IPS-15b (cell line): ENCODE results near the gene CCL28.

Source experiments
- H3K27me3 ChIP-seq: one replicate; pipeline ENCODE4 v1.6.1; 2013; ENCODE audit warnings: low read length; ENCODE audit not compliant: control insufficient read depth, insufficient read depth
- H3K36me3 ChIP-seq: one replicate; pipeline ENCODE4 v1.6.1; 2013; ENCODE audit warnings: low read length; ENCODE audit not compliant: control insufficient read depth, insufficient read depth
- H3K4me1 ChIP-seq: one replicate; pipeline ENCODE4 v1.6.1; 2013; ENCODE audit warnings: mild to moderate bottlenecking, low read length; ENCODE audit not compliant: control insufficient read depth, insufficient read depth
- H3K4me3 ChIP-seq: one replicate; pipeline ENCODE4 v1.5.1; 2013; ENCODE audit warnings: low read depth, low read length
- H3K9ac ChIP-seq: one replicate; pipeline ENCODE4 v1.6.1; 2013; ENCODE audit warnings: low read depth, mild to moderate bottlenecking, low read length
- H3K9me3 ChIP-seq: one replicate; pipeline ENCODE4 v1.6.1; 2013; ENCODE audit warnings: mild to moderate bottlenecking, low read length; ENCODE audit not compliant: control insufficient read depth, insufficient read depth

CCL28 gene

GRCh38 chr5:43422143-43422542 lies 10.0 kb upstream of the CCL28 start:
- Histone ChIP-seq H3K9me3 (no peaks in the 10 kb centered on the region), H3K4me1 (no peaks in the 10 kb centered on the region), H3K9ac (no peak overlapping the region), H3K36me3 (no peaks in the 10 kb centered on the region), H3K4me3 (no peak overlapping the region), H3K27me3 (no peaks in the 10 kb centered on the region)

DNA sequence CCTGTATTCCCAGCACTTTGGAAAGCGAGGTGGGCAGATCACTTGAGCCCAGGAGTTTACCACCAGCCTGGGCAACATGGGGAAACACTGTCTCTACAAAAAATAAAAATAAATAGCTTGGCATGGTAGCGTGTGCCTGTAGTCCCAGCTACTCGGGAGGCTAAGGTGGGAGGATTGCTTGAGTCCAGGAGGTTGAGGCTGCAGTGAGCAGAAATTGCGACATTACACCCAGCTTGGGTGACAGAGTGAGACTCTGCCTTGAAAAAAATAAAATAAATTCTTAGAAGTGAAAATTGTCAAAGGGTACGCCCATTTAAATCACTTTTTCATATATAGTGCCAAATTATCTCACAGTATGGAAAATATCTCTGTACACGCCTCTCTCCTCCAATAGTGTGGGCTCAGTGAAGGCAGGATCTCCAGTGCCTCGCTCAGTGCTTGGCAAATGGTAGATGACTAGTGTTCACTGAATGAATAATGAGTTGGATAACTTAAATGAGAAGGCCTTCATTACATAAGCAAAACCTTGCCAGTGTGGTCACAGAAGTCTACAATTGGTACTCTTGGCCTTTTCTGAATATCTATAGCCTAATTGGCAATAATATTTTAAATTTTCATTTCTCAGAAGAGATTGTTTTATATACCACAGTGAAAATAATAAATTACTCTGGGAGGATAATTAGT lies 9.4 kb upstream of the CCL28 start:
- no peaks in the 10 kb centered on the region for H3K9me3 ChIP-seq
- no peak overlapping the region for H3K4me3 ChIP-seq
- H3K4me1 ChIP-seq, result no peaks in the 10 kb centered on the region
- no peak overlapping the region for H3K9ac ChIP-seq
- H3K27me3 ChIP-seq, result no peaks in the 10 kb centered on the region
- no peaks in the 10 kb centered on the region for H3K36me3 ChIP-seq

DNA sequence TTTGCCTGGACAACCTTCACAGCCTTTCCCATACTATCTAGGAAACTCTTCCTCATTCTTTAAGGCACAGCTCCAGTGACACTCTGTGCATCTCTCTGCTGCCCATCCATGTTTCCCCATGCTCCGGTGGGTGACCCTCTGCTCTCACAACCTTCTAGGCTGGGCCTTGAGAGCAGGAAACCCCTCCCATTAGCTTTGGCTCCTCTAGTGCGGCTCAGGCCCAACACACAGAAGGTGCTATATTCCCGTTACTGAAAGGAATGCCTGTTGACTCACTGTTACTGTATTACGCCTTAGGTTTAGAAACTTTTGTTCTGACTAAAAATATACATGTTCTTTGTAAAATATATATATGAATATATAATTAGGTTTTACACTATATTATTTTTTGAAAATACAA lies 8.1 kb upstream of the CCL28 start:
- no peaks in the 10 kb centered on the region for H3K4me1 ChIP-seq
- H3K9me3 ChIP-seq, result no peaks in the 10 kb centered on the region
- H3K4me3 ChIP-seq, result no peak overlapping the region
- no peaks in the 10 kb centered on the region for H3K27me3 ChIP-seq
- H3K9ac ChIP-seq, result no peak overlapping the region
- H3K36me3 ChIP-seq, result no peaks in the 10 kb centered on the region

DNA sequence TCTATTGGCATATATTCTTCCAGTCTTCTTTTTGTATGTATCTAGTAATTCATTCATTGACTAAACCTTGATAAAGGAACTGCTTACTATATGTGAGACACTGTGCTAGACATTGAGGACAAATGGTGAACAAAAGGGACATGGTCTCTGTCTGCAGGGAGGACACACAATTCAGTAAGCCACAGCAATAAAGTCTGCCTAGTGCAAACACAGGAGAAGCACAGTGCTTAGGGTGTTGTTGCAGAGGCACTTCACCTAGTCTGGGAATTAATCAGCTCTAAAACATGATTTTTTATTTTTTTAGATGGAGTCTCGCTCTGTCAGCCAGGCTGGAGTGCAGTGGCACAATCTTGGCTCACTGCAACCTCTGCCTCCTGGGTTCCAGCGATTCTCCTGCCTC lies 6.4 kb upstream of the CCL28 start:
- H3K9me3 ChIP-seq, result no peaks in the 10 kb centered on the region
- no peaks in the 10 kb centered on the region for H3K4me1 ChIP-seq
- no peaks in the 10 kb centered on the region for H3K27me3 ChIP-seq
- no peak overlapping the region for H3K9ac ChIP-seq
- no peaks in the 10 kb centered on the region for H3K36me3 ChIP-seq
- no peak overlapping the region for H3K4me3 ChIP-seq

DNA sequence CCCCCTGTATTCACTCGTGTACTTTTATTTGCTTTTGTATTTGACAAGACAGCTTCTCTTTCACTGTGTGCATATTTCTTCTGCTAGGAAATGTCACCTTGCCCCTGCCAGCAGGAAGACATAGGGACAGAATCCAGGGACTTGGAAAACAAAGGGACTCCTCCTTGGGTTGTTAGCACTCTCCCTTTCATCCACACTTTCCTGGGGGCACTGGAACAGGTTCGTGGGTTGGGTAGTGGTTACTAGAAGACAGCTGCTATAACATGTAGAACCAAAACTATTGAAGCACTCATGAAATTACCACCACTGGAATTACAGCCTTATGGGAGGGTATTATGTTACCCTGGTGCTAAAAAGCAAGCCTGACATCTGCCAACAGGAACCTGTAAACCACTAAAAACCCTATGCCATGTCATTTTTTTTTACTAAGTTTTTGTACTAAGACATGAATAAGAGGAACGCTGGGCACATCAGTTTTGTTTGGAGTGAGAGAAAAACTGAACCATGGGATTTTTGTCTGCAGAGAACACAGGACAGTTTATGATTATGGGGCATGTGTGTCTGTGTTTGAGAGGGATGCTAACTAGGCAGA lies 4.7 kb upstream of the CCL28 start:
- no peaks in the 10 kb centered on the region for H3K9me3 ChIP-seq
- no peaks in the 10 kb centered on the region for H3K27me3 ChIP-seq
- H3K36me3 ChIP-seq, result no peaks in the 10 kb centered on the region
- H3K4me1 ChIP-seq, result no peaks in the 10 kb centered on the region
- no peak overlapping the region for H3K9ac ChIP-seq
- no peak overlapping the region for H3K4me3 ChIP-seq

- no peak overlapping the region for H3K4me3 ChIP-seq
- no peaks in the 10 kb centered on the region for H3K9me3 ChIP-seq
- no peak overlapping the region for H3K9ac ChIP-seq
- H3K4me1 ChIP-seq, result no peaks in the 10 kb centered on the region
- H3K27me3 ChIP-seq, result no peaks in the 10 kb centered on the region
- no peaks in the 10 kb centered on the region for H3K36me3 ChIP-seq
These were observed 4.0 kb upstream of the CCL28 start for GRCh38 chr5:43415935-43416802.

DNA sequence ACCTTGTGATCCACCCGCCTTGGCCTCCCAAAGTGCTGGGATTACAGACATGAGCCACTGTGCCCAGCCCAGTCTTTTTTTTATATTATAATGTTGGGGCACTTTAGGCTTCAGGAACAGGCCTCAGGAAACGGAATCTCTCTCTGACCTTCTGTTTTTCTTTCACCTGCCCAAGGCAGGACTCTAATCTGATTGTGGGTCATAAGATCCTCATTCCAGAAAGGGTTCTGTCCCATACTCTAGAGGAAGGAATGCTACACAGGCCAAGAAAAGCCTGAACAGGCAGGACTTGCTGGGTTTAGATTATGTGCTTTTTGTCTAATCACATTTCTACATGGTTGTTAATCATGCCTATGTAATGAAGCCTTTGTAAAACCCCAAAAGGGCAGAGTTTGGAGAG lies 1.8 kb upstream of the CCL28 start:
- Histone ChIP-seq H3K4me3 (no peak overlapping the region), H3K36me3 (no peaks in the 10 kb centered on the region), H3K9ac (no peak overlapping the region), H3K27me3 (no peaks in the 10 kb centered on the region), H3K9me3 (no peaks in the 10 kb centered on the region), H3K4me1 (no peaks in the 10 kb centered on the region)

DNA sequence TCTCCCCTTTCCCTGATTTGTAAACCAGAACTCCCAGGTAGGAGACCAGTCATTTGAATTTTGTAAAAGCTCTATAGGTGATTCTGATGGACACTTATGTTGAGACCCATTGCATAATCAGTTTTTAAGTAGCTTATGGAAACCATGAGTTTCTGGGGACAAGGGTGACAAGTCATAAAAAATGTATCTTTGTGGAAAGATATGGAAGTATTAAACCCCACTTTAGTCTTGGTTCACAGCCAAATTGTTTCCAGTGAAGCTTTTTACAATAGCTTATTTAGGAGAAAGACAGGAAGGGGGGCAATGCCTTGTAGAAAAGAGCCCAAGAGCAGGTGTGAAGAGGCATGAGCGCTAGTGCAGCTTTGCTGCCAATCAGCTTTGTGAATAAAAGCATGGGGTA lies 453 bp upstream of the CCL28 start:
- H3K36me3 ChIP-seq, result no peaks in the 10 kb centered on the region
- no peak overlapping the region for H3K4me3 ChIP-seq
- no peaks in the 10 kb centered on the region for H3K9me3 ChIP-seq
- no peaks in the 10 kb centered on the region for H3K27me3 ChIP-seq
- H3K9ac ChIP-seq, result no peak overlapping the region
- H3K4me1 ChIP-seq, result no peaks in the 10 kb centered on the region

- Histone ChIP-seq H3K4me3 (no peak overlapping the region), H3K36me3 (no peaks in the 10 kb centered on the region), H3K9me3 (no peaks in the 10 kb centered on the region), H3K4me1 (no peaks in the 10 kb centered on the region), H3K27me3 (no peaks in the 10 kb centered on the region), H3K9ac (no peak overlapping the region)
These were observed 696 bp downstream of the CCL28 start for GRCh38 chr5:43411495-43411894.

DNA sequence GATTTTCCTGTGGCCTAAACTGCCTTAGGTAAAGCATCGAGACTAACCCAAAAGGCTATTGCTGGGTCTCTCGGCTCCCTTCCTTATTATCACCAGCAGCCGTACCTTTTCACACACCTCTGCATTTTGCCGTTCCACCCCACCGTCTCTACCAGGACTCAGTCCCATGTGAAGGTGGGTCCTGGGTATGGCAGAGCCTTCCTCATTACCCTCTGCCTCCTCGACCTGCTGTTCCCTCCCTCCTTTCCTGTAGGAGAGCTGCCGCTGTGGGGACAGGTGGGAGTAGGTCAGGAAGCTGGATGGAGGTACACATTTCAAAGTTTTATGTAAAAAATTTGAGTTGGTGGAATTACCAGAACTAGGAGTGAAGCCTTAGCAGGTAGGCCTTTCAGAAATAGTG lies 1.8 kb downstream of the CCL28 start:
- H3K36me3 ChIP-seq, result no peaks in the 10 kb centered on the region
- H3K9ac ChIP-seq, result no peak overlapping the region
- no peaks in the 10 kb centered on the region for H3K4me1 ChIP-seq
- H3K27me3 ChIP-seq, result no peaks in the 10 kb centered on the region
- H3K4me3 ChIP-seq, result no peak overlapping the region
- no peaks in the 10 kb centered on the region for H3K9me3 ChIP-seq

DNA sequence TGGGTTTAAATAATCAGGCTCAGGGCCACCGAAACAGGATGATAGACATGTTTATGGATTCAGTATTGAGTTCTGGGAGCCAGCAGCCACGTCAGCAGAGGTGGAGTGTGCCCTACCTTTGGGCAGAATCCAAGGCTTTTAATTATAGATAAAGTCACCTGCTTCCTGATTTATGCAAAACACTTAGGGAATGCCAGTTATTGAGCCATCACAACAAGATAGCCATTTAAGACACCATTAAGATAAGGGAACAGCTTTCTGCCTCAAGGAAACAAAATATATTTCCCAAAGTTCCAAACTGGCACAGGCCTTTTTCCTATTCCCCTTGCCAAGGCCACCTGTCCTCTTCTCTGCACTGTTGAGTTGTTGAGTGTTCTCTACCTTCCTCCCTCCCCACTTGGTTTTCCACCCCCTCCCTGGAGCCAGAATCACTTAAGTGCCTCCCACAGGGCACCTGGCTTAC lies 2.4 kb downstream of the CCL28 start:
- Histone ChIP-seq H3K36me3 (no peaks in the 10 kb centered on the region), H3K27me3 (no peaks in the 10 kb centered on the region), H3K4me1 (no peaks in the 10 kb centered on the region), H3K9me3 (no peaks in the 10 kb centered on the region), H3K9ac (no peak overlapping the region), H3K4me3 (no peak overlapping the region)
